Natural killer cell (primary cell): ENCODE measurements around the gene SETD7. TPM values are rescaled to one million over a fixed set of nuclear protein-coding genes. Genes with fewer than 3 reads are reported as not detected.

Experiments
- ATAC-seq, 3 donors: fragments of 150-1000 bp in 2 of 3; fragments of 200-7000 bp in 1 of 3; cut with Tn5 transposase; 1 replicate in 1 of 3; 2 replicates in 2 of 3; pipeline ENCODE4 v1.10.0; 2021; ENCODE audit warnings: mild to moderate bottlenecking in 2 of 3, moderate library complexity in 2 of 3
- DNase-seq, 2 donors: peaks; one replicate each; pipeline versions ENCODE4 v3.0.0 to v3.0.0-alpha.2; 2013 to 2021; ENCODE audit warnings: mixed read lengths in 1 of 2
- H3K27ac ChIP-seq: one replicate; pipeline ENCODE4 v1.5.1; 2013; ENCODE audit warnings: mild to moderate bottlenecking, low read length
- H3K27me3 ChIP-seq: one replicate; pipeline ENCODE4 v1.6.1; 2013; ENCODE audit warnings: low read length; ENCODE audit not compliant: control insufficient read depth, insufficient read depth
- H3K36me3 ChIP-seq: one replicate; pipeline ENCODE4 v1.6.1; 2013; ENCODE audit warnings: low read length; ENCODE audit not compliant: control insufficient read depth, insufficient read depth
- H3K4me1 ChIP-seq: one replicate; pipeline ENCODE4 v1.6.1; 2013; ENCODE audit warnings: low read length; ENCODE audit not compliant: control insufficient read depth, insufficient read depth
- H3K4me3 ChIP-seq: one replicate; pipeline ENCODE4 v1.5.1; 2013; ENCODE audit warnings: low read length
- H3K9me3 ChIP-seq: one replicate; pipeline ENCODE4 v1.6.1; 2013; ENCODE audit warnings: low read length; ENCODE audit not compliant: control insufficient read depth, insufficient read depth
- H3K27ac Mint-ChIP-seq, 2 donors: one replicate each; pipeline ENCODE4 v1.8.0; 2022; ENCODE audit warnings: mild to moderate bottlenecking in 2 of 2, mixed read lengths in 2 of 2, moderate library complexity in 1 of 2
- H3K27me3 Mint-ChIP-seq, 2 donors: one replicate each; pipeline ENCODE4 v1.8.0; 2022; ENCODE audit warnings: low read depth in 2 of 2, mixed read lengths in 2 of 2
- H3K36me3 Mint-ChIP-seq: one replicate; pipeline ENCODE4 v1.8.0; 2022; ENCODE audit warnings: mixed read lengths
- H3K4me1 Mint-ChIP-seq, 2 donors: one replicate each; pipeline ENCODE4 v1.8.0; 2022; ENCODE audit warnings: mixed read lengths in 2 of 2
- H3K4me3 Mint-ChIP-seq: one replicate; pipeline ENCODE4 v1.8.0; 2022; ENCODE audit warnings: mild to moderate bottlenecking, moderate library complexity, mixed read lengths
- H3K9me3 Mint-ChIP-seq, 2 donors: one replicate each; pipeline ENCODE4 v1.8.0; 2022; ENCODE audit warnings: mixed read lengths in 2 of 2
- WGBS: methylation state at CpG from one replicate; pipeline ENCODE4 v1.1.7; 2013; ENCODE audit warnings: missing lambda C conversion rate; ENCODE audit not compliant: insufficient coverage; 5-methylcytosine and 5-hydroxymethylcytosine counted together
- intact Hi-C: fragments of 100-400 bp; cut with micrococcal nuclease; formaldehyde crosslinking; loops from one replicate; pipeline ENCODE4 v1.14.2; 2022
- total RNA-seq, 4 donors: library from RNA; stranded (reverse); fragments of 120-200 nt in 1 of 4; gene quantifications; one replicate each; pipeline versions ENCODE4 v1.2.3 to v1.2.4, GENCODE V29; 2013 to 2022
- TF ChIP-seq, protein P1 (sequence below): fragments of 200-600 bp; IDR thresholded peaks from one replicate; pipeline ENCODE4 v1.8.0; 2022; ENCODE audit warnings: antibody characterized with exemption

SETD7 gene
- total RNA-seq, 3 donors from 2014 or later (not counting 1 experiment from before 2014, with no cell fraction given): 2.6 to 4.1 (median 3.3) TPM

- Mint-ChIP-seq H3K9me3 (no peaks in the 10 kb centered on the region), H3K4me3 (no peak overlapping the region), H3K36me3 (no peaks in the 10 kb centered on the region), H3K27me3 (no peaks in the 10 kb centered on the region), H3K27ac (no peak overlapping the region), H3K4me1 (no peaks in the 10 kb centered on the region)
- TF ChIP-seq, protein P1, sequence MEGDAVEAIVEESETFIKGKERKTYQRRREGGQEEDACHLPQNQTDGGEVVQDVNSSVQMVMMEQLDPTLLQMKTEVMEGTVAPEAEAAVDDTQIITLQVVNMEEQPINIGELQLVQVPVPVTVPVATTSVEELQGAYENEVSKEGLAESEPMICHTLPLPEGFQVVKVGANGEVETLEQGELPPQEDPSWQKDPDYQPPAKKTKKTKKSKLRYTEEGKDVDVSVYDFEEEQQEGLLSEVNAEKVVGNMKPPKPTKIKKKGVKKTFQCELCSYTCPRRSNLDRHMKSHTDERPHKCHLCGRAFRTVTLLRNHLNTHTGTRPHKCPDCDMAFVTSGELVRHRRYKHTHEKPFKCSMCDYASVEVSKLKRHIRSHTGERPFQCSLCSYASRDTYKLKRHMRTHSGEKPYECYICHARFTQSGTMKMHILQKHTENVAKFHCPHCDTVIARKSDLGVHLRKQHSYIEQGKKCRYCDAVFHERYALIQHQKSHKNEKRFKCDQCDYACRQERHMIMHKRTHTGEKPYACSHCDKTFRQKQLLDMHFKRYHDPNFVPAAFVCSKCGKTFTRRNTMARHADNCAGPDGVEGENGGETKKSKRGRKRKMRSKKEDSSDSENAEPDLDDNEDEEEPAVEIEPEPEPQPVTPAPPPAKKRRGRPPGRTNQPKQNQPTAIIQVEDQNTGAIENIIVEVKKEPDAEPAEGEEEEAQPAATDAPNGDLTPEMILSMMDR: no peak
- H3K9me3 ChIP-seq: no peaks in the 10 kb centered on the region
- no peaks in the 10 kb centered on the region for H3K36me3 ChIP-seq
- intact Hi-C loops: no loop called here
- WGBS: 97% methylated on average over 3 of the region's 3 CpGs
- DNase-seq (no peak), ATAC-seq (no peak)
- H3K4me3 ChIP-seq: no peak overlapping the region
- H3K27me3 ChIP-seq: no peaks in the 10 kb centered on the region
- H3K4me1 ChIP-seq: no peaks in the 10 kb centered on the region
- H3K27ac ChIP-seq: no peak overlapping the region
These were observed 73.0 kb downstream of the SETD7 start for GRCh38 chr4:139483000-139483399.

DNA sequence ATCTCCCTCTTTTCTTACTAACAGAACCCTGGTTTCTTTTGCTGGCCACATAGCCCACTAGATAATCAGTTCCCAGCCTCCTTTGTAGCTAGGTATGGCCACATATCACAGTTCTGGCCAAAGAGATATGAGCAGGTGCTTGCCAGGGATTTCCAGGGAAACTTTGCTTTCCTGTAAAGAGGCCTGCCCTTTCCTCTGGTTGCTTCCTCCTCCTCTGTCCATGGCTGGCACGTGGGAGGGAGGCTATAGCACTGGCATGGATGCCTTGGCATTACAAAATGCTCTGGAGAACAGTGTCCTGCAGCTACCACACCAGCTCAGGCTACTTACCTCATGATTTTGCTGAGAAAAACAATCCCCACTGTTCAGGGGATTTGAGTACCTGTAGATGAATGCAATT lies 74.6 kb downstream of the SETD7 start:
- DNase-seq (no peak), ATAC-seq (no peak)
- TF ChIP-seq, protein P1: no peak
- H3K27ac ChIP-seq: no peak overlapping the region
- H3K27me3 Mint-ChIP-seq: no peaks in the 10 kb centered on the region
- no peaks in the 10 kb centered on the region for H3K36me3 Mint-ChIP-seq
- no peaks in the 10 kb centered on the region for H3K9me3 ChIP-seq
- H3K27me3 ChIP-seq: no peaks in the 10 kb centered on the region
- WGBS: 82% methylated on average over 1 of the region's 1 CpG
- intact Hi-C loops: no loop called here
- H3K4me1 ChIP-seq: no peaks in the 10 kb centered on the region
- H3K9me3 Mint-ChIP-seq: no peaks in the 10 kb centered on the region
- no peak overlapping the region for H3K27ac Mint-ChIP-seq
- H3K4me3 Mint-ChIP-seq: no peak overlapping the region
- no peak overlapping the region for H3K4me3 ChIP-seq
- H3K4me1 Mint-ChIP-seq: no peaks in the 10 kb centered on the region
- no peaks in the 10 kb centered on the region for H3K36me3 ChIP-seq

DNA sequence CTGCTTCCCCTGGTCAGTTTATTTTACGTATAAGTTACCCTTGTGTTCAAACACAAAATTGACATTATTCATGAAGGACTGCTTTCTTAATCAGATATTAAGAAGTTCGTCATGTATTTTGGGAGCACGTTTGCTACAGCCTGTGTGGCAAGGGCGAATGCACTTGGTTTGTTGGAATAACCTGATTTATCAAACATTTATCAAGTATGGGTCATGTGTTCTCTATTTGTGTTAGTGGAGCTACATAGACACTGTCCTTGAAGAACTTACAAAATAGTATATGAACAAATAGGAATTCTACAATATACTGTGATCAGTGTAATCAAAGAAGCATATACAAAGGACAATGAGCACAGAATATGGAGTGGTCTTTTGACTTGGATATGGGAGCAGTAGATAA lies 79.7 kb downstream of the SETD7 start:
- Mint-ChIP-seq H3K27ac (no peak overlapping the region), H3K36me3 (peaks cover 11% of the 10 kb centered on the region), H3K9me3 (no peaks in the 10 kb centered on the region), H3K4me1 (peaks cover 5 to 7% of the 10 kb centered on the region in 2 donors), H3K27me3 (no peaks in the 10 kb centered on the region), H3K4me3 (no peak overlapping the region)
- intact Hi-C loops: no loop called here
- WGBS: 100% methylated on average over 3 of the region's 4 CpGs
- Histone ChIP-seq H3K27ac (no peak overlapping the region), H3K4me3 (no peak overlapping the region), H3K27me3 (no peaks in the 10 kb centered on the region), H3K36me3 (peaks cover 16% of the 10 kb centered on the region), H3K4me1 (no peaks in the 10 kb centered on the region), H3K9me3 (no peaks in the 10 kb centered on the region)
- TF ChIP-seq, protein P1: no peak
- ATAC-seq (no peak), DNase-seq (no peak)

DNA sequence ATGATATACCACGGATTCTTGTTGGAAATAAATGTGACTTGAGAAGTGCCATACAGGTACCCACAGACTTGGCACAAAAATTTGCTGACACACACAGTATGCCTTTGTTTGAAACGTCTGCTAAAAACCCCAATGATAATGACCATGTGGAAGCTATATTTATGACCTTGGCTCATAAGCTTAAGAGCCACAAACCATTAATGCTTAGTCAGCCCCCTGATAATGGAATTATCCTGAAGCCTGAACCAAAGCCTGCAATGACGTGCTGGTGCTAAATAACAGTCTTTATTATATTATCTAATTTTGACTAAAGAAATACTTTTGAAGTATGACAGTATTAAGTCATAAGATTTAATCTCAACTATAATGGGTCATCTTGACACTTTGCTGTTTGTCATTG lies 83.2 kb downstream of the SETD7 start:
- intact Hi-C loops: no loop called here
- WGBS: 85% methylated on average over 3 of the region's 3 CpGs
- ATAC-seq: no peak
- no peak overlapping the region for H3K4me3 ChIP-seq
- TF ChIP-seq, protein P1: no peak
- Mint-ChIP-seq H3K4me3 (no peak overlapping the region), H3K27ac (no peak overlapping the region), H3K36me3 (peaks cover 26% of the 10 kb centered on the region), H3K4me1 (peaks cover 36 to 38% of the 10 kb centered on the region in 2 donors), H3K27me3 (no peaks in the 10 kb centered on the region), H3K9me3 (peaks cover 2 to 11% of the 10 kb centered on the region in 2 donors)
- peaks cover 4% of the 10 kb centered on the region for H3K4me1 ChIP-seq
- peaks cover 3% of the 10 kb centered on the region for H3K9me3 ChIP-seq
- DNase-seq: no peak
- H3K27ac ChIP-seq: no peak overlapping the region
- H3K27me3 ChIP-seq: no peaks in the 10 kb centered on the region
- H3K36me3 ChIP-seq: peaks cover 16% of the 10 kb centered on the region
